Measurements from ENCODE around the gene STX4.

STX4 gene

GRCh38 chr16:30991052-30991451 lies 42.3 kb upstream of the STX4 start:
- H3K9me3 ChIP-seq (ENCODE audit: control insufficient read depth, low read length), result no peaks in the 10 kb centered on the region
- peaks cover 4% of the 10 kb centered on the region for H3K4me1 ChIP-seq (ENCODE audit: control insufficient read depth, insufficient read depth, low read length, poor library complexity, severe bottlenecking)
- peaks cover 7% of the 10 kb centered on the region for H3K36me3 ChIP-seq (ENCODE audit: control insufficient read depth, insufficient read depth, low read length)
- no peak overlapping the region for H3K4me3 ChIP-seq (ENCODE audit: extremely low read depth, insufficient read depth, low read length, poor library complexity, severe bottlenecking)
- H3K27ac ChIP-seq (ENCODE audit: low read depth, low read length, severe bottlenecking), result no peak overlapping the region
- WGBS, 2 experiments (ENCODE audit: insufficient coverage in 2 of 2), result 48 to 82% methylated on average over 3 to 7 of the region's 8 CpGs

GRCh38 chr16:30992276-30992780 lies 41.0 kb upstream of the STX4 start:
- Histone ChIP-seq H3K4me3 (ENCODE audit: extremely low read depth, insufficient read depth, low read length, poor library complexity, severe bottlenecking) (no peak overlapping the region), H3K27ac (ENCODE audit: low read depth, low read length, severe bottlenecking) (no peak overlapping the region), H3K36me3 (ENCODE audit: control insufficient read depth, insufficient read depth, low read length) (no peaks in the 10 kb centered on the region), H3K4me1 (ENCODE audit: control insufficient read depth, insufficient read depth, low read length, poor library complexity, severe bottlenecking) (peaks cover 9% of the 10 kb centered on the region), H3K9me3 (ENCODE audit: control insufficient read depth, low read length) (no peaks in the 10 kb centered on the region)
- WGBS, 2 experiments (ENCODE audit: insufficient coverage in 2 of 2), result 94 to 97% methylated on average over 8 to 18 of the region's 21 CpGs

GRCh38 chr16:30992931-30993816 lies 40.2 kb upstream of the STX4 start:
- H3K9me3 ChIP-seq (ENCODE audit: control insufficient read depth, low read length), result no peaks in the 10 kb centered on the region
- 88 to 91% methylated on average over 24 to 26 of the region's 29 CpGs for WGBS, 2 experiments (ENCODE audit: insufficient coverage in 2 of 2)
- H3K4me1 ChIP-seq (ENCODE audit: control insufficient read depth, insufficient read depth, low read length, poor library complexity, severe bottlenecking), result peaks cover 14% of the 10 kb centered on the region
- no peak overlapping the region for H3K4me3 ChIP-seq (ENCODE audit: extremely low read depth, insufficient read depth, low read length, poor library complexity, severe bottlenecking)
- H3K27ac ChIP-seq (ENCODE audit: low read depth, low read length, severe bottlenecking), result no peak overlapping the region
- no peaks in the 10 kb centered on the region for H3K36me3 ChIP-seq (ENCODE audit: control insufficient read depth, insufficient read depth, low read length)

GRCh38 chr16:30995927-30996323 lies 37.4 kb upstream of the STX4 start:
- H3K4me1 ChIP-seq (ENCODE audit: control insufficient read depth, insufficient read depth, low read length, poor library complexity, severe bottlenecking), result peaks cover 25% of the 10 kb centered on the region
- no peak overlapping the region for H3K27ac ChIP-seq (ENCODE audit: low read depth, low read length, severe bottlenecking)
- H3K9me3 ChIP-seq (ENCODE audit: control insufficient read depth, low read length), result no peaks in the 10 kb centered on the region
- no peak overlapping the region for H3K4me3 ChIP-seq (ENCODE audit: extremely low read depth, insufficient read depth, low read length, poor library complexity, severe bottlenecking)
- no peaks in the 10 kb centered on the region for H3K36me3 ChIP-seq (ENCODE audit: control insufficient read depth, insufficient read depth, low read length)
- 79 to 81% methylated on average over 10 of the region's 11 CpGs for WGBS, 2 experiments (ENCODE audit: insufficient coverage in 2 of 2)

- Histone ChIP-seq H3K4me3 (ENCODE audit: extremely low read depth, insufficient read depth, low read length, poor library complexity, severe bottlenecking) (peak overlapping the region; percentile 39), H3K36me3 (ENCODE audit: control insufficient read depth, insufficient read depth, low read length) (no peaks in the 10 kb centered on the region), H3K27ac (ENCODE audit: low read depth, low read length, severe bottlenecking) (no peak overlapping the region), H3K4me1 (ENCODE audit: control insufficient read depth, insufficient read depth, low read length, poor library complexity, severe bottlenecking) (peaks cover 25% of the 10 kb centered on the region), H3K9me3 (ENCODE audit: control insufficient read depth, low read length) (no peaks in the 10 kb centered on the region)
- WGBS, 2 experiments (ENCODE audit: insufficient coverage in 2 of 2), result 28 to 38% methylated on average over 13 to 20 of the region's 23 CpGs
These were observed 36.9 kb upstream of the STX4 start for GRCh38 chr16:30996324-30996984.

- WGBS, 2 experiments (ENCODE audit: insufficient coverage in 2 of 2), result 3 to 6% methylated on average over 28 to 53 of the region's 60 CpGs
- Histone ChIP-seq H3K27ac (ENCODE audit: low read depth, low read length, severe bottlenecking) (peak overlapping the region; percentile 44), H3K4me1 (ENCODE audit: control insufficient read depth, insufficient read depth, low read length, poor library complexity, severe bottlenecking) (peaks cover 25% of the 10 kb centered on the region), H3K9me3 (ENCODE audit: control insufficient read depth, low read length) (no peaks in the 10 kb centered on the region), H3K36me3 (ENCODE audit: control insufficient read depth, insufficient read depth, low read length) (no peaks in the 10 kb centered on the region), H3K4me3 (ENCODE audit: extremely low read depth, insufficient read depth, low read length, poor library complexity, severe bottlenecking) (peak overlapping the region; percentile 39)
These were observed 36.2 kb upstream of the STX4 start for GRCh38 chr16:30996985-30997724.

GRCh38 chr16:30997725-30998711 lies 35.3 kb upstream of the STX4 start:
- H3K4me1 ChIP-seq (ENCODE audit: control insufficient read depth, insufficient read depth, low read length, poor library complexity, severe bottlenecking), result peaks cover 21% of the 10 kb centered on the region
- H3K4me3 ChIP-seq (ENCODE audit: extremely low read depth, insufficient read depth, low read length, poor library complexity, severe bottlenecking), result peak overlapping the region; percentile 39
- WGBS, 2 experiments (ENCODE audit: insufficient coverage in 2 of 2), result 40 to 58% methylated on average over 16 to 18 of the region's 21 CpGs
- H3K36me3 ChIP-seq (ENCODE audit: control insufficient read depth, insufficient read depth, low read length), result no peaks in the 10 kb centered on the region
- peak overlapping the region; percentile 44 for H3K27ac ChIP-seq (ENCODE audit: low read depth, low read length, severe bottlenecking)
- H3K9me3 ChIP-seq (ENCODE audit: control insufficient read depth, low read length), result no peaks in the 10 kb centered on the region

- WGBS, 2 experiments (ENCODE audit: insufficient coverage in 2 of 2), result 86 to 89% methylated on average over 4 to 6 of the region's 6 CpGs
- no peak overlapping the region for H3K4me3 ChIP-seq (ENCODE audit: extremely low read depth, insufficient read depth, low read length, poor library complexity, severe bottlenecking)
- H3K36me3 ChIP-seq (ENCODE audit: control insufficient read depth, insufficient read depth, low read length), result no peaks in the 10 kb centered on the region
- no peaks in the 10 kb centered on the region for H3K9me3 ChIP-seq (ENCODE audit: control insufficient read depth, low read length)
- H3K4me1 ChIP-seq (ENCODE audit: control insufficient read depth, insufficient read depth, low read length, poor library complexity, severe bottlenecking), result peaks cover 21% of the 10 kb centered on the region
- H3K27ac ChIP-seq (ENCODE audit: low read depth, low read length, severe bottlenecking), result peak overlapping the region; percentile 44
These were observed 34.3 kb upstream of the STX4 start for GRCh38 chr16:30998852-30999761.

GRCh38 chr16:31000671-31001382 lies 32.5 kb upstream of the STX4 start:
- 94 to 96% methylated on average over 10 to 14 of the region's 19 CpGs for WGBS, 2 experiments (ENCODE audit: insufficient coverage in 2 of 2)
- Histone ChIP-seq H3K9me3 (ENCODE audit: control insufficient read depth, low read length) (no peaks in the 10 kb centered on the region), H3K27ac (ENCODE audit: low read depth, low read length, severe bottlenecking) (no peak overlapping the region), H3K36me3 (ENCODE audit: control insufficient read depth, insufficient read depth, low read length) (no peaks in the 10 kb centered on the region), H3K4me3 (ENCODE audit: extremely low read depth, insufficient read depth, low read length, poor library complexity, severe bottlenecking) (no peak overlapping the region), H3K4me1 (ENCODE audit: control insufficient read depth, insufficient read depth, low read length, poor library complexity, severe bottlenecking) (peaks cover 21% of the 10 kb centered on the region)
